ENCODE measurements around the gene MBD5. TPM values are rescaled to one million over a fixed set of nuclear protein-coding genes. Genes with fewer than 3 reads are reported as not detected.
A peak's percentile ranks its signal among the peaks of the same experiment; 100 is the strongest.

MBD5 gene
- total and polyA plus RNA-seq, 2 experiments from 2014 or later = 12.1 to 23.4 TPM

DNA sequence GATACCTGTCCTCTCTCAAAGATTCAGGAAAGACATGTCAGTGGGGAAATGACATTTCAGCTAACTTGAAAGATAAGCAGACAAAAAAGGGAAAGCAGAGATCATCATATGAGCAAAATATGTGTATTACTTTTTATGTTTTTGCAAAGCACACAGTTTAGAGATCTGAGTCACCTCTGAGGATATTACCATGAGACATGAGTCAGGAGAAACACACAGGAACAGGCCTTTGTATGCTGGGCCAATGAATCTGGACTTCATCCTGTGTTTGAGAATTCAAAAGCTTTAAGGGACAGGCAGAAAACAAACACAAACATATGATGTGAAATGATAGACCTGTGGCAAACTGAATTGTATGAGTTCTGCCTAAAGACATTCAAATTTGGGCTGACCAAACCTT lies 317.6 kb downstream of the MBD5 start:
- 0 out of 2 replicates have a peak, but pooled peaks cover 6% of the 10 kb centered on the region for H3K36me3 ChIP-seq (ENCODE audit: low read depth)
- H3K79me2 ChIP-seq (ENCODE audit: insufficient read depth) = no peaks in the 10 kb centered on the region
- no peaks in the 10 kb centered on the region for H3K9me2 ChIP-seq (ENCODE audit: insufficient read depth)
- no peak for TF ChIP-seq EZH2phosphoT487 (IDR thresholded peaks at IDR 0.05; ENCODE audit: insufficient read depth, low read depth)
- no peak for TF ChIP-seq EZH2 (IDR thresholded peaks at IDR 0.05; ENCODE audit: insufficient read depth, poor library complexity, severe bottlenecking)
- peaks cover 4% of the 10 kb centered on the region; the same call in 1 of the 2 replicates for H3F3A ChIP-seq (ENCODE audit: insufficient read depth)
- peak; percentile 85 for DNase-seq
- in situ Hi-C loops (cut with MboI) = no loop called here
- H2AFZ ChIP-seq = no peak overlapping the region; the same call in 1 of the 2 replicates
- peak overlapping the region; percentile 66 for H3K27ac ChIP-seq
- H3K4me3 ChIP-seq = no peak overlapping the region
- H3K4me2 ChIP-seq (ENCODE audit: unreplicated experiment) = peak overlapping the region; percentile 33
- H3K4me1 ChIP-seq (ENCODE audit: insufficient read depth) = peaks cover 10% of the 10 kb centered on the region
- H3K27me3 ChIP-seq (replicated peaks; ENCODE audit: insufficient read depth) = no peaks in the 10 kb centered on the region
- no peaks in the 10 kb centered on the region for H3K9me3 ChIP-seq (ENCODE audit: low read depth)
- no peak overlapping the region for H3K9ac ChIP-seq
- H4K20me1 ChIP-seq (ENCODE audit: insufficient read depth) = no peaks in the 10 kb centered on the region

DNA sequence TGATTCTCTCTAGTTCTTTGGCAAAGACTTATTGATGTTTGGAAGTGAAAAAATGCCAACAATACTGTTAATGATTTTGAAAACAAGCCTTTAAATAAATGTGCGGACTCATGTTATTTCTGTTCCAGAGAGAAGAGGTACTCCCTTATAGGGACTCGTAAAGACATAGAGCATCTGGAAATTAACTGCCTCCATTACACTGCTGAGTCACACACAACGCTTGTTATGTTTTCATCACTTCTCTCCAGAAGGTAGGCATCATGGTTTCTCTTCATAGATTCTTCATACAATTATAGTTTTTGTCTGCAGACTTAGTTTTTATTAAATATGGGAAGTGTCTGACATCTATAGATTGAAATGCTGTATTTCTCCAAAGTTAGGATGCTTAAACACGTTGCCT lies 321.2 kb downstream of the MBD5 start:
- TF ChIP-seq EZH2phosphoT487 (IDR thresholded peaks at IDR 0.05; ENCODE audit: insufficient read depth, low read depth) = no peak
- TF ChIP-seq EZH2 (IDR thresholded peaks at IDR 0.05; ENCODE audit: insufficient read depth, poor library complexity, severe bottlenecking) = no peak
- H3K9me2 ChIP-seq (ENCODE audit: insufficient read depth) = no peaks in the 10 kb centered on the region
- no peak overlapping the region for H3K9ac ChIP-seq
- peaks cover 10% of the 10 kb centered on the region for H3K4me1 ChIP-seq (ENCODE audit: insufficient read depth)
- H3K4me2 ChIP-seq (ENCODE audit: unreplicated experiment) = no peak overlapping the region
- DNase-seq = peak; percentile 15
- peaks cover 4% of the 10 kb centered on the region; the same call in 1 of the 2 replicates for H3F3A ChIP-seq (ENCODE audit: insufficient read depth)
- H3K27ac ChIP-seq = no peak overlapping the region
- in situ Hi-C loops (cut with MboI) = no loop called here
- H3K9me3 ChIP-seq (ENCODE audit: low read depth) = no peaks in the 10 kb centered on the region
- H3K4me3 ChIP-seq = no peak overlapping the region
- no peaks in the 10 kb centered on the region for H3K79me2 ChIP-seq (ENCODE audit: insufficient read depth)
- H3K27me3 ChIP-seq (replicated peaks; ENCODE audit: insufficient read depth) = no peaks in the 10 kb centered on the region
- no peak overlapping the region for H2AFZ ChIP-seq
- 42 to 59% methylated on average over 4 of the region's 4 CpGs for WGBS, 2 experiments (ENCODE audit: low coverage in 1 of 2, low lambda C conversion rate in 2 of 2, missing lambda C conversion rate in 2 of 2)
- H3K36me3 ChIP-seq (ENCODE audit: low read depth) = 0 out of 2 replicates have a peak, but pooled peaks cover 8% of the 10 kb centered on the region
- H4K20me1 ChIP-seq (ENCODE audit: insufficient read depth) = no peaks in the 10 kb centered on the region

- Histone ChIP-seq H3K4me1 (ENCODE audit: insufficient read depth) (no peaks in the 10 kb centered on the region), H3K9ac (no peak overlapping the region), H3K9me3 (ENCODE audit: low read depth) (no peaks in the 10 kb centered on the region), H2AFZ (no peak overlapping the region), H3F3A (ENCODE audit: insufficient read depth) (no peaks in the 10 kb centered on the region), H3K36me3 (ENCODE audit: low read depth) (no peaks in the 10 kb centered on the region), H4K20me1 (ENCODE audit: insufficient read depth) (no peaks in the 10 kb centered on the region), H3K27ac (no peak overlapping the region), H3K4me3 (no peak overlapping the region), H3K4me2 (ENCODE audit: unreplicated experiment) (no peak overlapping the region), H3K79me2 (ENCODE audit: insufficient read depth) (0 out of 2 replicates have a peak, but pooled peaks cover 4% of the 10 kb centered on the region), H3K27me3 (replicated peaks; ENCODE audit: insufficient read depth) (no peaks in the 10 kb centered on the region), H3K9me2 (ENCODE audit: insufficient read depth) (no peaks in the 10 kb centered on the region)
- in situ Hi-C loops (cut with MboI) = no loop called here
- 73 to 74% methylated on average over 1 of the region's 1 CpG for WGBS, 2 experiments (ENCODE audit: low coverage in 1 of 2, low lambda C conversion rate in 2 of 2, missing lambda C conversion rate in 2 of 2)
- TF ChIP-seq EZH2phosphoT487 (IDR thresholded peaks at IDR 0.05; ENCODE audit: insufficient read depth, low read depth) = no peak
- no peak for TF ChIP-seq EZH2 (IDR thresholded peaks at IDR 0.05; ENCODE audit: insufficient read depth, poor library complexity, severe bottlenecking)
- no peak for DNase-seq
Observed at GRCh38 chr2:148350199-148350598, 329.3 kb downstream of the MBD5 start.

- Histone ChIP-seq H3K9me2 (ENCODE audit: insufficient read depth) (no peaks in the 10 kb centered on the region), H3K4me2 (ENCODE audit: unreplicated experiment) (no peak overlapping the region), H3F3A (ENCODE audit: insufficient read depth) (no peaks in the 10 kb centered on the region), H3K27me3 (replicated peaks; ENCODE audit: insufficient read depth) (no peaks in the 10 kb centered on the region), H3K36me3 (ENCODE audit: low read depth) (no peaks in the 10 kb centered on the region), H3K9me3 (ENCODE audit: low read depth) (no peaks in the 10 kb centered on the region), H2AFZ (no peak overlapping the region), H3K4me3 (no peak overlapping the region), H3K27ac (no peak overlapping the region), H3K9ac (no peak overlapping the region), H3K4me1 (ENCODE audit: insufficient read depth) (no peaks in the 10 kb centered on the region), H3K79me2 (ENCODE audit: insufficient read depth) (peaks cover 14% of the 10 kb centered on the region; the same call in 1 of the 2 replicates), H4K20me1 (ENCODE audit: insufficient read depth) (no peaks in the 10 kb centered on the region)
- in situ Hi-C loops (cut with MboI) = no loop called here
- TF ChIP-seq EZH2 (IDR thresholded peaks at IDR 0.05; ENCODE audit: insufficient read depth, poor library complexity, severe bottlenecking) (no peak), EZH2phosphoT487 (IDR thresholded peaks at IDR 0.05; ENCODE audit: insufficient read depth, low read depth) (no peak)
- whole genome bisulfite sequencing, 2 experiments (ENCODE audit: low coverage in 1 of 2, low lambda C conversion rate in 2 of 2, missing lambda C conversion rate in 2 of 2) = 73 to 74% methylated on average over 2 of the region's 2 CpGs
- DNase-seq = peak; percentile 1
Observed at GRCh38 chr2:148351437-148352143, 330.7 kb downstream of the MBD5 start.
